ENCODE results near the gene PYURF.
"Not testable (repeated sequence)": the region's sequence is repeated elsewhere in the genome, so short reads cannot be mapped to it uniquely, and the experiment has no call there.

GRCh38 chr4:88539322-88540068, 15.9 kb upstream of the PYURF start:
- not testable (repeated sequence) for TF ChIP-seq POLR2A (IDR thresholded peaks at IDR 0.05; ENCODE audit: low read depth, low read length)
- TF ChIP-seq CTCF (conservative IDR thresholded peaks at IDR 0.05; ENCODE audit: low read depth, low read length) = peak; percentile 52
- peak; percentile 48 for TF ChIP-seq SMC3 (IDR thresholded peaks at IDR 0.05; ENCODE audit: low read depth, low read length)
- TF ChIP-seq RAD21 (IDR thresholded peaks at IDR 0.05; ENCODE audit: low read length) = peak; percentile 59
